GM21723 (cell line): ENCODE measurements around the gene LAX1.

ENCODE experiments used
- ATAC-seq: cut with Tn5 transposase; IDR thresholded peaks from one replicate; pipeline ENCODE4 v1.9.1; 2021; ENCODE audit warnings: mild to moderate bottlenecking, moderate library complexity; ENCODE audit not compliant: unreplicated experiment

The LAX1 gene

DNA sequence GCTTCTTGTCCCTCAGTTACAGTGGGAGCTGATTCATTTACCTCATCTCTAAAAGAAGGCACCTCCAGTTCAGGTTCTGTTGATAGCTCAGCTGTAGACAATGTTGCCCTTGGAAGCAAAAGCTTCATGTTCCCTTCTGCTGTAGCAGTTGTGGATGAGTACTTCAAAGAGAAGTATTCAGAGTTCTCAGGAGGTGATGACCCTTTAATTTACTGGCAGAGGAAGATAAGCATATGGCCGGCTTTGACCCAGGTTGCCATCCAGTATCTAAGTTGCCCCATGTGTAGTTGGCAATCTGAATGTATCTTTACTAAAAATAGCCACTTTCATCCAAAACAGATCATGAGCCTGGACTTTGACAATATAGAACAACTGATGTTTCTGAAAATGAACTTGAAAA lies 35.0 kb downstream of the LAX1 start:
- ATAC-seq, result no peak

DNA sequence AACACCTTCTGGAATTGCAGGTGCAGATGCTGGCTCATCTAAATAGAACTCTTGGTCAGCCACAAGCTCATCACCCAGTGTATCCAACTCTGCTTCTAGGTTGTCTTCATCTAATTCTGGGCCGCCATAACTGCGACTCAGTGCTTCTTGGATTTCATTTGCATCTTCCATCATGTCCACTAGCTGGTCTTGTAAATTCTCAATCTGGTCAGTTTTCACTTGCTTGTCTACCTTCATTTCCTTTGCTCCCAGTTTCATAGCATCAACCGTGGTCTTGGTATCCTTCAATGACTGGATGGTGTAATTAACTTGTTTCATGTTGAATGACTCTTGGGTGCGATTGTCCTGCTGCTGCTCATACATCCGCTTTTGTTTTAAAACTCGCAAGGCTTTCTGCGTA lies 40.7 kb downstream of the LAX1 start:
- no peak for ATAC-seq

DNA sequence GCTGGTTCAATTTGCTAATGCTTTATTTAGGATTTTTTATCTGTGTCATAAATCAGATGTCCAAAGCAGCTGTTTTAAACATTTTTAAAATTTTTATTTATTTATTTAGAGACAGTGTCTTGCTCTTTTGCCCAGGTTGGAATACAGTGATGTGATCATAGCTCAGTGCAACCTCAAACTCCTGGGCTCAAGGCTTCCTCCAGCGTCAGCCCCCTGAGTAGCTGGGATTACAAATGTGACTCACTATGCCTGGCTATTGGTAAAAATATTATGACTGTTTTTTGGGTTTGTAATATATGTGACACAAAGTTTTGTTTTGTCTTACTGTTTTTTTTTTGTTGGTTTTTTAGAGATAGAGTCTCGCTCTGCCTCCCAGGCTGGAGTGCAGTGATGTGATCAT lies 42.2 kb downstream of the LAX1 start:
- ATAC-seq, result no peak

DNA sequence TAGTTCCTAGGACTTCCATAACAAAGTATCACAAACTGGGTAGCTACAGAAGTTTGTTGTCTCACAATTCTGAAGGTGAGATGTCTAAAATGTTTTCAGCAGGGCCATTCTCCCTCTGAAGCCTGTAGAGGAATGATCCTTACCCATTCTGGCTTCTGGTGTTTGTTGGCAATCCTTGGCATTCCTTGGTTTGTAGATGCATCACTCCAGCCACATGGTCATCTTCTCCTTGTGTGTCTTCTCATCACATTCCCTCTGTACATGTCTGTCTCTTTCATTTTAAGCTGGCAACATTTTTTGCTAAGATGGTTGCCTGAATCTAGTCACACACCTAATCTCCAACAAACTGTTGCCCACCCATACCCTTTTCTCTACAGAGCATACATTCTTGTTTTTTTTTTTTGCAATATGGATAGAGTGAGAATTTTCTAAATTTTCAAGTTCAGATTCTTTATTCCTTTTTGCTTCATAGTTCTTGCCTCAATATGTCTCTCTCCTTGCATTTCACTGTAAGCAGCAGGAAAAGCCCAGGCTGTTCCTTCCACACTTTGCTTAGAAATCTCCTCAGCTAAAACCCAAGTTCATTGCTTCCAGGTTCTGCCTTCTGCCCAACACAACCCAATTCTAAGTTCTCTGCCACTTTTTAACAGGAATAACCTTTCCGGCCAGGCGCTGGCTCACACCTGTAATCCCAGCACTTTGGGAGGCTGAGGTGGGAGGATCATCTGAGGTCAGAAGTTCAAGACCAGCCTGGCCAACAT lies 48.8 kb downstream of the LAX1 start:
- ATAC-seq, result no peak

DNA sequence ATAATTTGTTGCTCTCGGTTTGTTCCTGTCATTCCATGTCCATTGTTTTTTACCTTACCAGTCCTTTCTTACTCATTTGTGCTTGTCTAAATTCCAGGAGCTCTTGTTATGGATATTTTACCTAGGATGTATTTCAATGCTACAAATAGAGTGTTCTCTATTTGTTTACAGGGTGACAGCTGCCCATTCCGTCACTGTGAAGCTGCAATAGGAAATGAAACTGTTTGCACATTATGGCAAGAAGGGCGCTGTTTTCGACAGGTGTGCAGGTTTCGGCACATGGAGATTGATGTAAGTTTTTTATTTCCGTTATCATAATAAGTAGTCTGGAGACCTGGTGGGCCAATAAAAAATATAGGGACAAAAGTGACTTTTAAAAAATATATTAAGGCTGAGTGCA lies 53.4 kb downstream of the LAX1 start:
- no peak for ATAC-seq

- no peak for ATAC-seq
These were observed 58.3 kb downstream of the LAX1 start for GRCh38 chr1:203823306-203823705.
